Measurements from ENCODE around the gene CD27.

Gene CD27

GRCh38 chr12:6452944-6453630 is 8.3 kb downstream of the CD27 start:
- H3K4me2 ChIP-seq (ENCODE audit: low read depth, low read length, poor library complexity, severe bottlenecking), result no peak overlapping the region
- H3K27ac ChIP-seq (ENCODE audit: low read depth, low read length), result peak overlapping the region; percentile 87; the same call in 1 of the 2 replicates
- peaks cover 4% of the 10 kb centered on the region; the same call in 1 of the 2 replicates for H3K36me3 ChIP-seq (ENCODE audit: low read length)
- H3K79me2 ChIP-seq (ENCODE audit: insufficient read depth, low read length), result no peaks in the 10 kb centered on the region
- no peaks in the 10 kb centered on the region for H4K20me1 ChIP-seq (ENCODE audit: low read depth, low read length)
- no peak overlapping the region for H3K4me3 ChIP-seq (ENCODE audit: insufficient read depth, low read length, poor library complexity, severe bottlenecking)
- H3K9ac ChIP-seq (ENCODE audit: low read length), result peak overlapping the region; percentile 57; the same call in 1 of the 2 replicates
- TF ChIP-seq, protein P1, sequence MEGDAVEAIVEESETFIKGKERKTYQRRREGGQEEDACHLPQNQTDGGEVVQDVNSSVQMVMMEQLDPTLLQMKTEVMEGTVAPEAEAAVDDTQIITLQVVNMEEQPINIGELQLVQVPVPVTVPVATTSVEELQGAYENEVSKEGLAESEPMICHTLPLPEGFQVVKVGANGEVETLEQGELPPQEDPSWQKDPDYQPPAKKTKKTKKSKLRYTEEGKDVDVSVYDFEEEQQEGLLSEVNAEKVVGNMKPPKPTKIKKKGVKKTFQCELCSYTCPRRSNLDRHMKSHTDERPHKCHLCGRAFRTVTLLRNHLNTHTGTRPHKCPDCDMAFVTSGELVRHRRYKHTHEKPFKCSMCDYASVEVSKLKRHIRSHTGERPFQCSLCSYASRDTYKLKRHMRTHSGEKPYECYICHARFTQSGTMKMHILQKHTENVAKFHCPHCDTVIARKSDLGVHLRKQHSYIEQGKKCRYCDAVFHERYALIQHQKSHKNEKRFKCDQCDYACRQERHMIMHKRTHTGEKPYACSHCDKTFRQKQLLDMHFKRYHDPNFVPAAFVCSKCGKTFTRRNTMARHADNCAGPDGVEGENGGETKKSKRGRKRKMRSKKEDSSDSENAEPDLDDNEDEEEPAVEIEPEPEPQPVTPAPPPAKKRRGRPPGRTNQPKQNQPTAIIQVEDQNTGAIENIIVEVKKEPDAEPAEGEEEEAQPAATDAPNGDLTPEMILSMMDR (IDR thresholded peaks at IDR 0.05; ENCODE audit: insufficient read depth, low read length, poor library complexity, severe bottlenecking), result no peak
- no peak for TF ChIP-seq EZH2phosphoT487 (conservative IDR thresholded peaks at IDR 0.05; ENCODE audit: low read length)
- peaks cover 36% of the 10 kb centered on the region for H3F3A ChIP-seq (ENCODE audit: insufficient read depth)
- no peak overlapping the region for H2AFZ ChIP-seq (ENCODE audit: low read depth, low read length, severe bottlenecking)
- H3K27me3 ChIP-seq (ENCODE audit: low read length), result no peaks in the 10 kb centered on the region
- no peaks in the 10 kb centered on the region for H3K9me2 ChIP-seq (replicated peaks; ENCODE audit: insufficient read depth, low read length)
- no peaks in the 10 kb centered on the region for H3K9me3 ChIP-seq (ENCODE audit: insufficient read depth, low read length)

DNA sequence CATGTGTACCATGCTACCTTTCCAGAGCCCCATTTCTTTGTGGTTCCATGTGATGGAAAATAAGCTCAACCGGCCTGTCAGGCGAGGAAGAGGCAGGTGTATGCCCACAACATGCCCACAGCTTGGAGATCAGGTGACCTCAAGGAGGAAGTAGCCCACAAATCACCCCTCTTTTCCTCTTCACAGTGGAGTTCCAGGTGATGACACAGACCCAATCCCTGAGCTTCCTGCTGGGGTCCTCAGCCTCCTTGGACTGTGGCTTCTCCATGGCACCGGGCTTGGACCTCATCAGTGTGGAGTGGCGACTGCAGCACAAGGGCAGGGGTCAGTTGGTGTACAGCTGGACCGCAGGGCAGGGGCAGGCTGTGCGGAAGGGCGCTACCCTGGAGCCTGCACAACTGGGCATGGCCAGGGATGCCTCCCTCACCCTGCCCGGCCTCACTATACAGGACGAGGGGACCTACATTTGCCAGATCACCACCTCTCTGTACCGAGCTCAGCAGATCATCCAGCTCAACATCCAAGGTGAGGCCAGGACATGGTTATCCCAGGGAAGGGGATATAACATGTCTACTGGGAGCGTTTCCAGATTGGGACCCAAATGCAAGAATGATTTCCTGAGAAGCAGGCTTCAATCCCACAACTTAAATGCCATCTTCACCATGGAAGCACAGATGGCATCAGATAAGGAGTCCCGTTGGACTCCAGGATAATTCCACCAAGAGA is 12.6 kb downstream of the CD27 start:
- no peaks in the 10 kb centered on the region for H3K79me2 ChIP-seq (ENCODE audit: insufficient read depth, low read length)
- no peak overlapping the region for H3K27ac ChIP-seq (ENCODE audit: low read depth, low read length)
- no peak overlapping the region for H3K4me2 ChIP-seq (ENCODE audit: low read depth, low read length, poor library complexity, severe bottlenecking)
- H4K20me1 ChIP-seq (ENCODE audit: low read depth, low read length), result no peaks in the 10 kb centered on the region
- H3F3A ChIP-seq (ENCODE audit: insufficient read depth), result peaks cover 34% of the 10 kb centered on the region
- H3K9me3 ChIP-seq (ENCODE audit: insufficient read depth, low read length), result no peaks in the 10 kb centered on the region
- peaks cover 7% of the 10 kb centered on the region for H3K36me3 ChIP-seq (ENCODE audit: low read length)
- no peak overlapping the region for H3K4me3 ChIP-seq (ENCODE audit: insufficient read depth, low read length, poor library complexity, severe bottlenecking)
- no peak overlapping the region for H2AFZ ChIP-seq (ENCODE audit: low read depth, low read length, severe bottlenecking)
- H3K9me2 ChIP-seq (replicated peaks; ENCODE audit: insufficient read depth, low read length), result no peaks in the 10 kb centered on the region
- TF ChIP-seq, protein P1 (IDR thresholded peaks at IDR 0.05; ENCODE audit: insufficient read depth, low read length, poor library complexity, severe bottlenecking), result no peak
- no peak for TF ChIP-seq EZH2phosphoT487 (conservative IDR thresholded peaks at IDR 0.05; ENCODE audit: low read length)
- H3K27me3 ChIP-seq (ENCODE audit: low read length), result no peaks in the 10 kb centered on the region
- no peak overlapping the region for H3K9ac ChIP-seq (ENCODE audit: low read length)

DNA sequence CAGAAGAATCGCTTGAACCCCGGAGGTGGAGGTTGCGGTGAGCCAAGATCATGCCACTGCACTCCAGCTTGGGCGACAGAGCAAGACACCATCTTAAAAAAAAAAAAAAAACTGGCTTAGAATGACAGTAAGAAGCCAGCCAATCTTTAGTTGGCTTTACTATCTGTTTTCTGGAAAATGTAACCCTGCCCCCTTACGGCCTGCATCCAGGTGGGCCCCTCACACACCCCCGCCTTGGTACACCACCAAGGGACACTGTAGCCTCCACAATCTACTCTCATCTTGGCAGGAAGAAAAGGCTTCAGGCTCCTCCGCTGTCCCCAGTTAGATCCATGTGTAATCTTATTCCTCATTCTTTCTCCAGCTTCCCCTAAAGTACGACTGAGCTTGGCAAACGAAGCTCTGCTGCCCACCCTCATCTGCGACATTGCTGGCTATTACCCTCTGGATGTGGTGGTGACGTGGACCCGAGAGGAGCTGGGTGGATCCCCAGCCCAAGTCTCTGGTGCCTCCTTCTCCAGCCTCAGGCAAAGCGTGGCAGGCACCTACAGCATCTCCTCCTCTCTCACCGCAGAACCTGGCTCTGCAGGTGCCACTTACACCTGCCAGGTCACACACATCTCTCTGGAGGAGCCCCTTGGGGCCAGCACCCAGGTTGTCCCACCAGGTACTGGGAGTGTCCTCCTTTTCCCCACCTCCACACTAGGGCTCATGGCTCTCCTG is 13.7 kb downstream of the CD27 start:
- Histone ChIP-seq H3K4me3 (ENCODE audit: insufficient read depth, low read length, poor library complexity, severe bottlenecking) (no peak overlapping the region), H3K27ac (ENCODE audit: low read depth, low read length) (peak overlapping the region; percentile 38; the same call in 1 of the 2 replicates), H3K27me3 (ENCODE audit: low read length) (no peaks in the 10 kb centered on the region), H2AFZ (ENCODE audit: low read depth, low read length, severe bottlenecking) (no peak overlapping the region), H3K36me3 (ENCODE audit: low read length) (peaks cover 10% of the 10 kb centered on the region), H3F3A (ENCODE audit: insufficient read depth) (peaks cover 42% of the 10 kb centered on the region), H4K20me1 (ENCODE audit: low read depth, low read length) (no peaks in the 10 kb centered on the region), H3K79me2 (ENCODE audit: insufficient read depth, low read length) (no peaks in the 10 kb centered on the region), H3K9ac (ENCODE audit: low read length) (no peak overlapping the region), H3K9me3 (ENCODE audit: insufficient read depth, low read length) (no peaks in the 10 kb centered on the region), H3K4me2 (ENCODE audit: low read depth, low read length, poor library complexity, severe bottlenecking) (no peak overlapping the region), H3K9me2 (replicated peaks; ENCODE audit: insufficient read depth, low read length) (no peaks in the 10 kb centered on the region)
- TF ChIP-seq, protein P1 (IDR thresholded peaks at IDR 0.05; ENCODE audit: insufficient read depth, low read length, poor library complexity, severe bottlenecking), result no peak
- no peak for TF ChIP-seq EZH2phosphoT487 (conservative IDR thresholded peaks at IDR 0.05; ENCODE audit: low read length)

Data from SU-DHL-6 (cell line).